GM18511 (cell line): ENCODE data around the gene OPCML.

Experiments
- ATAC-seq: cut with Tn5 transposase; IDR thresholded peaks from one replicate; pipeline ENCODE4 v1.9.1; 2021; ENCODE audit warnings: mild to moderate bottlenecking, moderate library complexity; ENCODE audit not compliant: unreplicated experiment

The OPCML gene

DNA sequence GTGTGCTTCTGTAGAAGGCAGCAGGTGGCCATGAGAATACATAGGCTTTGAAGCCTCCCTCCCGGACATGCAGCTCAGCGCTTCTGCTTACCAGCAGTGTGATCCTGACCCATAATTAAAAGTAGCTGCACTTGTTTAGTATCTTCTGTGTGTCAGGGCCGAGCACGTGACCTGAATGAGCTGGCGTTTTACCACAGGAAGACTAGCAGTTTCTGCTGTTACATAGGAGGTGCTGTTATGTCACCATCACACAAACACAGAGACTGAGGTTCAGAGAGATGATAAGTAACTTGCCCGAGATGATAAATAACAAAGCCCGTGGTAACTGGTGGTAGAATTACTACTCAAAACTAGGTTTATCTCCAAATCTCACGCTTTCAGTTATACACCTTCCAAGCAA is 329.5 kb downstream of the OPCML start:
- ATAC-seq: no peak

DNA sequence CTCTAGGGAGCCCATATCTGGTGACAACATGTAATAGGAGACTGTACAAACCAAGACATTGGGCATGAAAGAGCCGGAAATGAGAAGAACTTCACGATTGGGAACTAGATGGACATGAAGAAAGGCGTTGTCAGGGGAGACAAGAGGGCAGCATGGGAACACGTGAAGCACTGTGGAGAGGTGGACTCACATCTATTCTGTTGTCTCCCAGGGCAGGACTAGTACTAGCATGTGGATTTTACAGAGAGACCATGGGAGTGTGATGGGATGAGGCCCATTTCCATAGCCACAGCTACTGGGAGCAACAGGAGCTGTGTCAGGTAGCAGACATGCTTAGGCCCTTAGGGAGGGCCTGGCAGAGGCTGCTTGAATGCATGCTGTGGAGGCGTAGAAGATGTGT is 333.9 kb downstream of the OPCML start:
- no peak for ATAC-seq

GRCh38 chr11:133197425-133197824 is 334.9 kb downstream of the OPCML start:
- no peak for ATAC-seq

DNA sequence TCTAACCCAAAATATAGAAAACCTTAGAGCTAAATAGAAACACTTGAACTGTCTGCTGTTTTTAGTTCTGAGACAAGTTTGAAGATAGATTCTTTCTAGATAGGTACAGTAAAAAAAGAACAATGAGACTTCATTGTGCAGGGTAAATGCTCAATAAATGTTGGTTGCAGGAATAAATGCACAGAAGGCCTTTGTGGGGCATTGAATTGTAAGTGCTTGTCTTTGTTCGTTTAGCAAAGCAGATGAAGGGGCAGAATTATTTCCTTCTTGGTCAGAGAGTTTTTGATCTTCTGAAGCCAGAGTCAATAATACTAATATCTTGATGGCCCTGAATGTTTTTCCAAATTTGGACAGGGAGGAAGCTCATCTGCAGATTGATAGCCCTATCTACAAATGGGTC is 340.4 kb downstream of the OPCML start:
- no peak for ATAC-seq

GRCh38 chr11:133181667-133182066 is 350.6 kb downstream of the OPCML start:
- no peak for ATAC-seq

DNA sequence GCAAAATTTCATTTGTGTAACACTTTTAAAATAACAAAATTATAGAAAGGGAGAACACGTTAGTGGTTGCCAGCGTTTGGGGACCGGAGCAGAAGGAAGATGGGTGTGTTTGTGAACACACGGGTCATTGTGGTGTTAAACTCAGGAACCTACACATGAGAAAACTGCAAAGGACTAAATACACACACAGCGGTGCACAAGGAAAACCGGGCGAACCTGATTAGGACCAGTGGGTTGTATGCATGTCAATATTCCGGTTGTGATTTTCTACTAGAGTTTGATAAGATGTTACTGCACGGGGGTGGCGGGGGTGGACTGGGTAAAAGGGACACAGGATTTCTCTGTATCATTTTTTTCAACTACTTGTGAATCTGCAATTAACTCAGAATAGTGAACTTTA is 351.2 kb downstream of the OPCML start:
- no peak for ATAC-seq

GRCh38 chr11:133180201-133180600 is 352.1 kb downstream of the OPCML start:
- ATAC-seq: no peak

GRCh38 chr11:133176748-133177147 is 355.6 kb downstream of the OPCML start:
- ATAC-seq: no peak

GRCh38 chr11:133175103-133175502 is 357.2 kb downstream of the OPCML start:
- peak; percentile 57 for ATAC-seq

DNA sequence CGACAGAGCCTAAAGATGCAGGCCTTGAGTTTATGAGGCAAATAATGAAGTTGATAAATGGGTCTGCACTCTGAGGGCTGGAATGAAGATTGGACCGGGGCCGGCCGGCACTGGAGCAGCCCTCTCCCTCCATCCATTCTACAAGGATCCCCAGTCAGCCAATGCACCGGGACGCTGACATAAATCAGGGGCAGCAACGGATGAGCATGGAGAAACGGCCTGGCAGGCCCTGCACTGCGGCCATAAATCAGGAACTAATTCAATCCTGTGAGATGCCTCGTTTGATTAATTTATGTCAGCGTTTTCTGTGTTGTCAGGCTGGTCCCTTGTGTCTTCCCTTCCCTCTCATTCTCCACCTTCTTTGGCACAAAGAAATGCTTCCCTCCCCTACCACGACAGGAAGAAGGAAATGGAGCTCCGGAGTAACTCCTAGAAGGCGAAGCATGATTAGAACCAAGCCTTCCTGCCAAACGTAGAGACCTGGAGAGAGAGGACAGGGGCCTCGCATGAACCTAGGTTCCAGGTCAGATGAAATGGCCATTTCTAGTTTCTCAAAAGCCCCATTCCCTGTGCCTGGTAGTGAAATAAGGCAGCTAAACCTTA is 358.4 kb downstream of the OPCML start:
- ATAC-seq: no peak

DNA sequence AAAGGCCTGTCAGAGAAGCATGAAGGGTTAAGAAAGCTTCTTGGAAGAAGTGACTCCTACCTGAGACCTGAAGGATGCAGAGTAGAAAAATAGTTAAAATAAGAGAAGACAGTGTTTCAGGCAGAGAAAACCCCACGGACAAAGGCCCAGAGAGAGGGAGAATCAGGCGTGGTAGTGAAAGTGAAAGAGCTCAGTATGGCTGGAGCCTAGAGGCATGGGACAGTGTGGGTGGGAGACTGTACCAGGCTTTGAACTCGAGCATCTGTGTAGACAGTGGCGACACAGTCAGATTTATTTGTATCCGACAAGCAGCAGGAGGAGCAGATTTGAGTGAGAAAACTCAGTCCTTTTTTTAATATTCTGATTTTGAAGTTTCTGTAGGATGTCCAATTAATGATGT is 360.0 kb downstream of the OPCML start:
- no peak for ATAC-seq

DNA sequence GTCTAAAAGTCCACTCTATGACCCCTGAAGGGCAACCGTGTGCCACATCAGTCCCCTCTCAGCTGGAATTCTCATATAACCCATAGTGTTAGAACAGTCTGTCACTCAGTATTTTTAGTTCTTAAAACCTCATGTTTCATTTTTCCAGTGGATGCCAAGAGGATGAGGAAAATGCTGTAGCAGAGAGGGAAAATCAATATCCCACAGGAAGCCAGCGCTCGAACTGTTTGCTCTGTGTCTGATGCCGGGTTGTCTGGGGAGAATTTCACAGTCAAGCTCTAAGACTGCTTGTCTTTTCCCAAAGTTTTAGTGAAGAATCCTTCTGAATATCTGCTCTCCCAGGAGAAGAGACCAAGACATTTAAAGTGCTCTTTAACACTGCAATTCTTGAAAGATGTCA is 360.9 kb downstream of the OPCML start:
- ATAC-seq: no peak

GRCh38 chr11:133168016-133168415 is 364.3 kb downstream of the OPCML start:
- no peak for ATAC-seq

GRCh38 chr11:133166662-133167061 is 365.6 kb downstream of the OPCML start:
- ATAC-seq: no peak

GRCh38 chr11:133164986-133165385 is 367.3 kb downstream of the OPCML start:
- ATAC-seq: no peak

GRCh38 chr11:133163463-133164419 is 368.6 kb downstream of the OPCML start:
- ATAC-seq: peak; percentile 86

GRCh38 chr11:133162227-133162626 is 370.1 kb downstream of the OPCML start:
- no peak for ATAC-seq

DNA sequence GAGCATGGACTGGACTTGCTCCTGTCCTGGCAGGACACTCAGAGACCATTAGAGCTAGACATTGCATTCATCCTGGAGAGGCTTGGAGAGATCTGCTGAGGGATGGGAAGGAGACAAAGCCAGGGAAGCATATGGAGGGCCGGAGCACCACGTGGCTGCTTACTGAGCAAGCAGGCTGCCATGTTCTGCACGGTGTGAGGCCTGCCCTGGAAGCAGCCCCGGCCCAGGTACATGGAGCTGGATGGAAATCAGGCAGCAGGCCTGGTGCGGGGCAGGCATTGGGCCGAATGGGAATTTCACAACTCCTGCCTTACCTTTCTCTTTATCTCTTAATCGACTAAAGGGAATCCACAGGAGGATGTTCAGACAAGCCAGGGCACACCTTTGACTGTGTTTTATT is 371.5 kb downstream of the OPCML start:
- no peak for ATAC-seq

DNA sequence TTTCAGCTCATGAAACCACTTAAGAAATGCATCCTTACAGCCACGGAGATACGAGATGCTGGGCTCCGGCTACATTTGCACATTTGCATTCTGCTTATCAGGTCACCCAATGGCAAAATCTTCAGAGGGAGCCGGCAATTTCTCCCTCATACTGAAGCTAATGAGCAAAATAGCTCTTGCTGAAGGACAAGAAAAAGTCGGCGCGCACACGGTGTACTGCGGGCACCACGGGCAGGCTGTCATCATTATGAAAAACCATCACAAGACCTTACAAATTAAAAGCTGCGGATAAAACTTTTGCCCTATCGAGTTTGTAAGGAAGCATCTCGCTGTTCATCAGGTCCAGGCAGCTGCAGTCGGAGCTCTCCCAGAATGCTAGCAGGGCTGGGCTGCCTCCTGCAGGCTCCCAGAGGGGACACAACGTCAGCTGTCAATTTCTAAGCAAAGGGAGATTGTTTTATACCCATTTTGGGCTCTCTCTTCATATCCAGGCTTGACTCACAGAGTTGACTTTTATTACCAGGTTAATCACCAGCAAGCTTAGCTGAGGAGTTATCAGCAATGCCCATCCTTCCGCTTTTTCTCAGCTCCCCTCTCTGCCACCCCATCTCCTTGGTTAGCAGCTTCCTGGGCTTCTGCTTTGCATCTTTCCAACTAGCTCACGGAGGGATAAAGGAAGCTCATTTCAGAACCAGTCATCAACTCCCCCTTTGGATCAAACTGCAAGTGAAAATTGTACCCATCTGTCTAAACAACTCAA is 375.1 kb downstream of the OPCML start:
- ATAC-seq: no peak

DNA sequence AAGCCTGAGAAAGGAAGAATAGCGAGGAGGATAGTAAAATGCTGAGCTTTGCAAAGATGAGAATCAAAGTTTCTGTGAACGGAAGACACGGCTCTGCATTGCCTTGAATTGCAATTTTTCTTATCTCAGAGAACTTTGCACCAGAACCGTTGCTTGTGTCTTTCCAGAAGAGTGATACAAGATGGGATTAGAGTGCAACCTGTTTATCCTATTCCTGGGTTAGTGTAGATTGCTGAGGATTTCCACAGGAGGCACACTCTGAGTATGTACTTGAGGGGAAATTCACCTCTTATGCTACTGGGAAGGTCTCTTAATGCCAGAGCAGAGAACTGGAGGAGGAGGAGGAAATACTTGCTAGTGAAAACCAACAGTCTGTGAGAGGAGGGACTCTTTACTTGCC is 377.5 kb downstream of the OPCML start:
- ATAC-seq: no peak

DNA sequence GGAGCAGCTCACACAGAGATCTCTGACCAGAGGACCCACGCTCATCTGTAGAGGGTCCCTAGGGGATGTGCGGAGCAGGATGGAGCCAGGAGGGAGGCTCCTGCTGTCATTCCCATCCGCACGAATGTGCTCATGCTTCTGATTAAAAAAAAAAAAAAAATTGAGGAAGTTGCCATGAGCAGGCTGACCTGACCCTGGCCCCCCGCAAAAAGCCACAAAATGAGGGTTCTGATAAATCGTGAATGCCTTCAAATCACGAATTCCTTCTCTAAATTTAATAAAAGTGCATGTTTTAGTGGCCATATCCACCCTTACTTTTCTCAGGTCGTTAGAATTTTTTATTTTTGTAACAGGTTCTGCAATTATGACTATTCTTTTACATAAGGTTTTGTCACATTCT is 378.2 kb downstream of the OPCML start:
- ATAC-seq: no peak

DNA sequence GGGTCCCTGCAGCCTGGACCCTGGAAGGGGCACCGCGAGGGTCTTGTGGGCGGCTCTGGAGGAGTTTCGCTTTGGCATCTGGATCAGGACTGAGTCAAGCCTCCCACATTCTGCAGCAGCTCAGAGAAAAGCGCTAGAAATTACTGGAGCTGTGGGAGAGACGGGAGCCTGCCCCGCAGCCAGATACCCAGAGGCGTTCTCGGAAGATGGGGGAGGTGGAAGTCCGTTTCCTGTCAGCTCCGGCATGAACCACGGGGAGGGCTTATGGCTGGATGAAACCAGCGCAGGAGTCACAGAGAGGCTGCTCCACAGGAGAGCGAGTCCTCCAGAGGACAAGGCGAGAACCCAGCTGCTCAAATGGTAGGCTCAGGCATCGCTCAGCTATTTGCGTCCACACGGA is 379.3 kb downstream of the OPCML start:
- ATAC-seq: no peak
